H9 (cell line): Measurements from ENCODE around the gene ABCA13. TPM values are rescaled to one million over a fixed set of nuclear protein-coding genes. Genes with fewer than 3 reads are reported as not detected.

ENCODE experiments used
- DNase-seq: peaks from one replicate; pipeline ENCODE4 v3.0.0-alpha.2; 2017
- H2AFZ ChIP-seq: one replicate; pipeline ENCODE4 v1.6.1; 2013; ENCODE audit warnings: mild to moderate bottlenecking, low read length, control low read depth, moderate library complexity
- H2AK5ac ChIP-seq: 2 replicates; pipeline ENCODE4 v1.6.1; 2013; ENCODE audit warnings: low read length, control low read depth, mixed read lengths; ENCODE audit not compliant: insufficient read length
- H2BK120ac ChIP-seq: one replicate; pipeline ENCODE4 v1.6.1; 2013; ENCODE audit warnings: low read depth, mild to moderate bottlenecking, low read length, control low read depth, inconsistent platforms; ENCODE audit not compliant: poor library complexity, severe bottlenecking
- H2BK12ac ChIP-seq: 2 replicates; pipeline ENCODE4 v1.6.1; 2013; ENCODE audit warnings: low read length, control low read depth, mixed read lengths, low read depth; ENCODE audit not compliant: insufficient read length
- H2BK15ac ChIP-seq: 2 replicates; pipeline ENCODE4 v1.6.1; 2013; ENCODE audit warnings: low read depth, low read length, control low read depth
- H2BK20ac ChIP-seq: one replicate; pipeline ENCODE4 v1.6.1; 2013; ENCODE audit warnings: low read depth, mild to moderate bottlenecking, low read length, control low read depth, inconsistent platforms; ENCODE audit not compliant: poor library complexity, severe bottlenecking
- H2BK5ac ChIP-seq: 2 replicates; pipeline ENCODE4 v1.6.1; 2013; ENCODE audit warnings: low read length, control low read depth, mixed read lengths; ENCODE audit not compliant: insufficient read length
- H3K14ac ChIP-seq: 2 replicates; pipeline ENCODE4 v1.6.1; 2013; ENCODE audit warnings: low read length, control low read depth; ENCODE audit not compliant: insufficient read depth
- H3K18ac ChIP-seq: 2 replicates; pipeline ENCODE4 v1.6.1; 2013; ENCODE audit warnings: low read depth, mild to moderate bottlenecking, mixed read lengths, low read length, control low read depth; ENCODE audit not compliant: insufficient read length
- H3K23ac ChIP-seq: 2 replicates; pipeline ENCODE4 v1.6.1; 2013; ENCODE audit warnings: low read length, control low read depth, mixed read lengths, low read depth; ENCODE audit not compliant: insufficient read length
- H3K23me2 ChIP-seq: 2 replicates; pipeline ENCODE4 v1.6.1; 2013; ENCODE audit warnings: low read depth, mild to moderate bottlenecking, mixed read lengths, low read length, control low read depth; ENCODE audit not compliant: insufficient read length, poor library complexity, severe bottlenecking
- H3K27ac ChIP-seq: 2 replicates; pipeline ENCODE4 v1.5.1; 2013; ENCODE audit warnings: low read length, control low read depth, mixed read lengths, low read depth; ENCODE audit not compliant: insufficient read length
- H3K27me3 ChIP-seq: 2 replicates; pipeline ENCODE4 v1.6.1; 2013; ENCODE audit warnings: low read length, control low read depth, inconsistent platforms; ENCODE audit not compliant: insufficient read depth
- H3K4ac ChIP-seq: 2 replicates; pipeline ENCODE4 v1.6.1; 2013; ENCODE audit warnings: low read depth, mild to moderate bottlenecking, control low read depth, inconsistent platforms, low read length, moderate library complexity
- H3K4me1 ChIP-seq: 2 replicates; pipeline ENCODE4 v1.6.1; 2013; ENCODE audit warnings: low read length, control low read depth, inconsistent platforms; ENCODE audit not compliant: insufficient read depth
- H3K4me2 ChIP-seq: 2 replicates; pipeline ENCODE4 v1.6.1; 2013; ENCODE audit warnings: low read length, control low read depth, mixed read lengths; ENCODE audit not compliant: insufficient read length, insufficient read depth
- H3K56ac ChIP-seq: 2 replicates; pipeline ENCODE4 v1.6.1; 2013; ENCODE audit warnings: low read depth, mild to moderate bottlenecking, mixed read lengths, low read length, control low read depth; ENCODE audit not compliant: insufficient read length
- H3K79me1 ChIP-seq: 2 replicates; pipeline ENCODE4 v1.6.1; 2013; ENCODE audit warnings: low read depth, mild to moderate bottlenecking, moderate library complexity, low read length, control low read depth, inconsistent platforms; ENCODE audit not compliant: insufficient read depth, poor library complexity, severe bottlenecking
- H3K79me2 ChIP-seq: 2 replicates; pipeline ENCODE4 v1.6.1; 2013; ENCODE audit warnings: low read length, control low read depth, inconsistent platforms; ENCODE audit not compliant: insufficient read depth
- H3K9ac ChIP-seq: 2 replicates; pipeline ENCODE4 v1.6.1; 2013; ENCODE audit warnings: low read length, control low read depth, mixed read lengths; ENCODE audit not compliant: insufficient read length; ENCODE audit errors: extremely low read depth
- H3K9me3 ChIP-seq: one replicate; pipeline ENCODE4 v1.6.1; 2013; ENCODE audit warnings: low read depth, low read length, inconsistent platforms; ENCODE audit not compliant: control insufficient read depth
- H3T11ph ChIP-seq: one replicate; pipeline ENCODE4 v1.6.1; 2013; ENCODE audit warnings: mild to moderate bottlenecking, low read length, control low read depth, inconsistent platforms
- H4K20me1 ChIP-seq: one replicate; pipeline ENCODE4 v1.6.1; 2013; ENCODE audit not compliant: control insufficient read depth, insufficient read length, insufficient read depth
- H4K5ac ChIP-seq: 2 replicates; pipeline ENCODE4 v1.6.1; 2013; ENCODE audit warnings: low read depth, mild to moderate bottlenecking, mixed read lengths, low read length, control low read depth; ENCODE audit not compliant: insufficient read length
- H4K8ac ChIP-seq: replicated peaks from 2 replicates; pipeline ENCODE4 v1.6.1; 2013; ENCODE audit warnings: low read length, control low read depth, mixed read lengths, low read depth; ENCODE audit not compliant: insufficient read length
- H4K91ac ChIP-seq: 2 replicates; pipeline ENCODE4 v1.6.1; 2013; ENCODE audit warnings: low read depth, mild to moderate bottlenecking, moderate library complexity, mixed read lengths, low read length, control low read depth; ENCODE audit not compliant: insufficient read length
- H3K27ac Mint-ChIP-seq, 3 experiments: 2 replicates in 2 of 3; 3 replicates in 1 of 3; pipeline ENCODE4 v1.8.0; 2020 to 2021; ENCODE audit warnings: mixed read lengths in 3 of 3, mild to moderate bottlenecking in 1 of 3, moderate library complexity in 1 of 3
- H3K27me3 Mint-ChIP-seq: 2 replicates; pipeline ENCODE4 v1.8.0; 2021; ENCODE audit warnings: low read depth, mild to moderate bottlenecking, moderate library complexity, mixed read lengths
- H3K36me3 Mint-ChIP-seq, 3 experiments: 2 replicates in 2 of 3; 3 replicates in 1 of 3; pipeline ENCODE4 v1.8.0; 2020 to 2021; ENCODE audit warnings: low read depth in 3 of 3, mixed read lengths in 3 of 3; ENCODE audit not compliant: insufficient read depth in 1 of 3
- H3K4me1 Mint-ChIP-seq, 2 experiments: 2 replicates each; pipeline ENCODE4 v1.8.0; 2020; ENCODE audit warnings: mixed read lengths in 2 of 2
- H3K4me3 Mint-ChIP-seq, 2 experiments: 2 replicates in 1 of 2; 3 replicates in 1 of 2; pipeline ENCODE4 v1.8.0; 2020 to 2021; ENCODE audit warnings: mild to moderate bottlenecking in 2 of 2, mixed read lengths in 2 of 2, moderate library complexity in 1 of 2
- H3K9me3 Mint-ChIP-seq, 2 experiments: 2 replicates in 1 of 2; 3 replicates in 1 of 2; pipeline ENCODE4 v1.8.0; 2020; ENCODE audit warnings: mild to moderate bottlenecking in 2 of 2, mixed read lengths in 2 of 2, moderate library complexity in 1 of 2
- CTCF ChIP-seq: fragments of 200-600 bp; sonication (generic); conservative IDR thresholded peaks from 3 replicates; pipeline ENCODE4 v1.8.0; 2021; ENCODE audit warnings: antibody characterized with exemption, mild to moderate bottlenecking
- total RNA-seq: library from RNA; stranded (reverse); gene quantifications from 2 replicates; pipeline ENCODE4 v1.2.1, GENCODE V29; 2021

The ABCA13 gene
- total RNA-seq, 1 experiment from 2014 or later = 0.11 TPM

- Histone ChIP-seq H2AFZ (no peak overlapping the region), H3K27me3 (no peaks in the 10 kb centered on the region), H3K14ac (no peak overlapping the region), H3T11ph (no peak overlapping the region), H3K23ac (no peak overlapping the region), H3K4ac (no peak overlapping the region), H4K8ac (no peak overlapping the region), H2BK15ac (no peak overlapping the region), H3K4me2 (no peak overlapping the region), H4K91ac (no peak overlapping the region), H3K79me2 (no peaks in the 10 kb centered on the region), H4K20me1 (no peaks in the 10 kb centered on the region), H4K5ac (no peak overlapping the region), H2AK5ac (no peak overlapping the region), H3K9me3 (peaks cover 7% of the 10 kb centered on the region), H2BK20ac (no peak overlapping the region), H2BK120ac (no peak overlapping the region), H2BK12ac (no peak overlapping the region), H3K18ac (no peak overlapping the region), H3K23me2 (no peaks in the 10 kb centered on the region), H3K4me1 (no peaks in the 10 kb centered on the region), H3K27ac (no peak overlapping the region), H3K9ac (no peak overlapping the region), H3K56ac (no peak overlapping the region), H2BK5ac (no peak overlapping the region), H3K79me1 (no peaks in the 10 kb centered on the region)
- H3K9me3 Mint-ChIP-seq = peaks cover 11 to 14% of the 10 kb centered on the region in 2 experiments
- peaks cover 9 to 12% (median 10%) of the 10 kb centered on the region in 3 experiments for H3K36me3 Mint-ChIP-seq
- no peak for TF ChIP-seq CTCF
- no peak overlapping the region for H3K27ac Mint-ChIP-seq
- H3K27me3 Mint-ChIP-seq = no peaks in the 10 kb centered on the region
- no peak overlapping the region for H3K4me3 Mint-ChIP-seq
- DNase-seq = no peak
- H3K4me1 Mint-ChIP-seq = peaks cover 5 to 12% of the 10 kb centered on the region in 2 experiments
Observed at GRCh38 chr7:48429117-48429516, 257.9 kb downstream of the ABCA13 start.
